ENCODE measurements around the gene LAGE3.

Gene LAGE3

DNA sequence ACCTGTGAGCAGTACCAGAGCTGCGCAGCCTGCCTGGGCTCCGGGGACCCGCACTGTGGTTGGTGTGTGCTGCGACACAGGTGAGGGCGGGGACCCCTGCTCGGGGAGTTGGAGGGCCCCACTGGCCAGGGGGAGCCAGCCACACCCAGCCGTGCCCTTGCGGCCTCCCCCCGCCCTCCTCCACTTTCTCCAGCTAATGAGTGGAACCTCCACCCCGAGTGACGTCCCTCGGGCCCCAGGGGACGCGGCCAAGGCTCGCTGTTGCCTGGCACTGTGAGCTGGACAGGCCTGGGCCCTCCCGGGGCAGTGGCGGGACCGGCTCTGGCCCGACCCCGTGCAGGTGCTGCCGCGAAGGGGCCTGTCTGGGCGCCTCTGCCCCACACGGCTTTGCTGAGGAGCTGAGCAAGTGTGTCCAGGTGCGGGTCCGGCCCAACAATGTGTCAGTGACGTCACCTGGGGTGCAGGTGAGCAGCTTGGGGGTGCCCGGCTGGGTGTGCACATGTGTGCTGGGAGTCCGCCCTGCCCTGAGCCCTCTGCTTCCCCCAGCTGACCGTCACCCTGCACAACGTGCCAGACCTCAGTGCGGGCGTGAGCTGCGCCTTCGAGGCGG, 15.4 kb downstream of the LAGE3 start:
- Histone ChIP-seq H3K79me2 (ENCODE audit: insufficient read depth, low read length) (no peaks in the 10 kb centered on the region), H3K27ac (ENCODE audit: low read depth, low read length, poor library complexity, severe bottlenecking) (no peak overlapping the region), H3K4me3 (ENCODE audit: low read depth, low read length, poor library complexity, severe bottlenecking) (no peak overlapping the region), H3K4me1 (ENCODE audit: insufficient read depth, low read length, severe bottlenecking) (peaks cover 1% of the 10 kb centered on the region), H4K20me1 (ENCODE audit: insufficient read depth, low read length) (no peaks in the 10 kb centered on the region), H3K9me3 (ENCODE audit: low read length) (no peaks in the 10 kb centered on the region), H3K9me2 (ENCODE audit: low read depth, low read length) (no peaks in the 10 kb centered on the region), H3F3A (ENCODE audit: insufficient read depth, low read length) (no peaks in the 10 kb centered on the region), H3K4me2 (ENCODE audit: low read length) (no peak overlapping the region), H2AFZ (ENCODE audit: low read length) (no peak overlapping the region), H3K9ac (ENCODE audit: low read length) (no peak overlapping the region), H3K27me3 (ENCODE audit: insufficient read depth, low read length) (no peaks in the 10 kb centered on the region), H3K36me3 (ENCODE audit: insufficient read depth, low read length) (no peaks in the 10 kb centered on the region; the same call in 1 of the 2 replicates)
- TF ChIP-seq, protein P1, sequence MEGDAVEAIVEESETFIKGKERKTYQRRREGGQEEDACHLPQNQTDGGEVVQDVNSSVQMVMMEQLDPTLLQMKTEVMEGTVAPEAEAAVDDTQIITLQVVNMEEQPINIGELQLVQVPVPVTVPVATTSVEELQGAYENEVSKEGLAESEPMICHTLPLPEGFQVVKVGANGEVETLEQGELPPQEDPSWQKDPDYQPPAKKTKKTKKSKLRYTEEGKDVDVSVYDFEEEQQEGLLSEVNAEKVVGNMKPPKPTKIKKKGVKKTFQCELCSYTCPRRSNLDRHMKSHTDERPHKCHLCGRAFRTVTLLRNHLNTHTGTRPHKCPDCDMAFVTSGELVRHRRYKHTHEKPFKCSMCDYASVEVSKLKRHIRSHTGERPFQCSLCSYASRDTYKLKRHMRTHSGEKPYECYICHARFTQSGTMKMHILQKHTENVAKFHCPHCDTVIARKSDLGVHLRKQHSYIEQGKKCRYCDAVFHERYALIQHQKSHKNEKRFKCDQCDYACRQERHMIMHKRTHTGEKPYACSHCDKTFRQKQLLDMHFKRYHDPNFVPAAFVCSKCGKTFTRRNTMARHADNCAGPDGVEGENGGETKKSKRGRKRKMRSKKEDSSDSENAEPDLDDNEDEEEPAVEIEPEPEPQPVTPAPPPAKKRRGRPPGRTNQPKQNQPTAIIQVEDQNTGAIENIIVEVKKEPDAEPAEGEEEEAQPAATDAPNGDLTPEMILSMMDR (IDR thresholded peaks at IDR 0.05; ENCODE audit: low read length), result no peak

DNA sequence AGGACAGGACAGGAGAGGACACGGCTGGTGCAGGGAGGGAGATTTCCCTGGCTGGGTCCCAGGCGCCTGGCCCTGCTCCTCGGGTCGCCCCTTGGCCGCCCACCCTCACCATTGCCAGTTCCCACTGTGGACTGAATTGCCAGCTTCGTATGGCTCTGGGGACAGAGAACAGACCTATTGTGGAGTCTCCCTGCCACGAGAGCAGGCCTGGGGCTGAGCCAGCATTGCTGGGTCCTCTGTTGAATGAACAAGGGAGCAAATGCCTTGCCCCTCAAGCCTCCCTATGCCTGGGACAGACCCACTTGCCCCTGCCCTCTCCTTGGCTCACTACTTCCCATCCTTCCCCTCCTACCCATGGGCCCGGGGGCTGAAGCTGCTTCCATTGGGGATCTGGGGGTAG, 16.7 kb downstream of the LAGE3 start:
- Histone ChIP-seq H3K9me2 (ENCODE audit: low read depth, low read length) (no peaks in the 10 kb centered on the region), H3K4me3 (ENCODE audit: low read depth, low read length, poor library complexity, severe bottlenecking) (no peak overlapping the region), H4K20me1 (ENCODE audit: insufficient read depth, low read length) (no peaks in the 10 kb centered on the region), H3K36me3 (ENCODE audit: insufficient read depth, low read length) (no peaks in the 10 kb centered on the region; the same call in 1 of the 2 replicates), H3K27me3 (ENCODE audit: insufficient read depth, low read length) (no peaks in the 10 kb centered on the region), H2AFZ (ENCODE audit: low read length) (no peak overlapping the region), H3K9me3 (ENCODE audit: low read length) (no peaks in the 10 kb centered on the region), H3K79me2 (ENCODE audit: insufficient read depth, low read length) (no peaks in the 10 kb centered on the region), H3K9ac (ENCODE audit: low read length) (no peak overlapping the region), H3K4me2 (ENCODE audit: low read length) (no peak overlapping the region), H3K4me1 (ENCODE audit: insufficient read depth, low read length, severe bottlenecking) (peaks cover 5% of the 10 kb centered on the region), H3K27ac (ENCODE audit: low read depth, low read length, poor library complexity, severe bottlenecking) (no peak overlapping the region), H3F3A (ENCODE audit: insufficient read depth, low read length) (no peaks in the 10 kb centered on the region)
- no peak for TF ChIP-seq EZH2 (IDR thresholded peaks at IDR 0.05; ENCODE audit: borderline replicate concordance, low read length)
- TF ChIP-seq, protein P1 (IDR thresholded peaks at IDR 0.05; ENCODE audit: low read length), result no peak

DNA sequence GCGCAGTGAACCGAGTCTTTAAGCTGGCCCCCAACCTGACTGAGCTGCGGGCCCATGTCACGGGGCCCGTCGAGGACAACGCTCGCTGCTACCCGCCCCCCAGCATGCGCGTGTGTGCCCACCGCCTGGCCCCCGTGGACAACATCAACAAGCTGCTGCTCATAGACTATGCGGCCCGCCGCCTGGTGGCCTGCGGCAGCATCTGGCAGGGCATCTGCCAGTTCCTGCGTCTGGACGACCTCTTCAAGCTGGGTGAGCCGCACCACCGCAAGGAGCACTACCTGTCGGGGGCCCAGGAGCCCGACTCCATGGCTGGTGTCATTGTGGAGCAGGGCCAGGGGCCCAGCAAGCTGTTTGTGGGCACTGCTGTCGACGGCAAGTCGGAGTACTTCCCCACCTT, 18.8 kb downstream of the LAGE3 start:
- TF ChIP-seq EZH2 (IDR thresholded peaks at IDR 0.05; ENCODE audit: borderline replicate concordance, low read length), result no peak
- TF ChIP-seq, protein P1 (IDR thresholded peaks at IDR 0.05; ENCODE audit: low read length), result no peak
- H3K79me2 ChIP-seq (ENCODE audit: insufficient read depth, low read length), result no peaks in the 10 kb centered on the region
- H3K9ac ChIP-seq (ENCODE audit: low read length), result no peak overlapping the region
- no peaks in the 10 kb centered on the region for H3F3A ChIP-seq (ENCODE audit: insufficient read depth, low read length)
- no peaks in the 10 kb centered on the region for H3K9me2 ChIP-seq (ENCODE audit: low read depth, low read length)
- H3K4me2 ChIP-seq (ENCODE audit: low read length), result no peak overlapping the region
- no peak overlapping the region for H2AFZ ChIP-seq (ENCODE audit: low read length)
- no peaks in the 10 kb centered on the region for H3K9me3 ChIP-seq (ENCODE audit: low read length)
- no peaks in the 10 kb centered on the region for H4K20me1 ChIP-seq (ENCODE audit: insufficient read depth, low read length)
- H3K4me3 ChIP-seq (ENCODE audit: low read depth, low read length, poor library complexity, severe bottlenecking), result no peak overlapping the region
- no peaks in the 10 kb centered on the region; the same call in 1 of the 2 replicates for H3K36me3 ChIP-seq (ENCODE audit: insufficient read depth, low read length)
- peaks cover 5% of the 10 kb centered on the region for H3K4me1 ChIP-seq (ENCODE audit: insufficient read depth, low read length, severe bottlenecking)
- no peak overlapping the region for H3K27ac ChIP-seq (ENCODE audit: low read depth, low read length, poor library complexity, severe bottlenecking)
- no peaks in the 10 kb centered on the region for H3K27me3 ChIP-seq (ENCODE audit: insufficient read depth, low read length)
